Lower leg skin (tissue), 4 donors: Measurements from ENCODE around the gene AVPR2. TPM values are rescaled to one million over a fixed set of nuclear protein-coding genes. Genes with fewer than 3 reads are reported as not detected.

ENCODE experiments used
- DNase-seq, 2 donors: peaks; one replicate each; pipeline ENCODE4 v3.0.0-alpha.2; 2019; ENCODE audit warnings: low spot score in 2 of 2
- H3K4me3 ChIP-seq: fragments of 200-600 bp; sonication (generic); 2 replicates; pipeline ENCODE4 v1.5.1; 2017; ENCODE audit warnings: mild to moderate bottlenecking, low read depth; ENCODE audit not compliant: poor library complexity, severe bottlenecking
- POLR2A ChIP-seq, 2 donors: fragments of 450-650 bp; IDR thresholded peaks; one replicate each; pipeline ENCODE4 v1.6.1; 2016 to 2017; ENCODE audit warnings: antibody characterized with exemption in 2 of 2, mild to moderate bottlenecking in 1 of 2, moderate library complexity in 1 of 2
- WGBS, 2 donors: methylation state at CpG; one replicate each; pipeline ENCODE4 v1.1.5; 2018; 5-methylcytosine and 5-hydroxymethylcytosine counted together
- intact Hi-C: fragments of 100-400 bp; cut with DNase I; formaldehyde crosslinking; loops from one replicate; pipeline ENCODE4 v1.15.0; 2023; ENCODE audit warnings: low total_unique reads
- total RNA-seq, 4 donors: library from RNA; depleted of rRNA; stranded (reverse); fragments of >200 nt; gene quantifications; one replicate each; pipeline ENCODE4 v1.1.0, GENCODE V29; 2016
- TF ChIP-seq, protein P1 (sequence below), 3 donors: fragments of 450-650 bp; IDR thresholded peaks; one replicate each; pipeline ENCODE4 v1.5.1; 2016; ENCODE audit warnings: antibody characterized with exemption in 3 of 3, mild to moderate bottlenecking in 3 of 3, moderate library complexity in 2 of 3

AVPR2 gene
- total RNA-seq, result 1 to 10 TPM in 2 of 4 donors, under 1 TPM in 2; 0.53 to 2.6 (median 0.98) TPM

- WGBS, 2 donors, result 21 to 57% methylated on average over 9 to 23 of the region's 26 CpGs
- DNase-seq, result no peak
- TF ChIP-seq, protein P1, sequence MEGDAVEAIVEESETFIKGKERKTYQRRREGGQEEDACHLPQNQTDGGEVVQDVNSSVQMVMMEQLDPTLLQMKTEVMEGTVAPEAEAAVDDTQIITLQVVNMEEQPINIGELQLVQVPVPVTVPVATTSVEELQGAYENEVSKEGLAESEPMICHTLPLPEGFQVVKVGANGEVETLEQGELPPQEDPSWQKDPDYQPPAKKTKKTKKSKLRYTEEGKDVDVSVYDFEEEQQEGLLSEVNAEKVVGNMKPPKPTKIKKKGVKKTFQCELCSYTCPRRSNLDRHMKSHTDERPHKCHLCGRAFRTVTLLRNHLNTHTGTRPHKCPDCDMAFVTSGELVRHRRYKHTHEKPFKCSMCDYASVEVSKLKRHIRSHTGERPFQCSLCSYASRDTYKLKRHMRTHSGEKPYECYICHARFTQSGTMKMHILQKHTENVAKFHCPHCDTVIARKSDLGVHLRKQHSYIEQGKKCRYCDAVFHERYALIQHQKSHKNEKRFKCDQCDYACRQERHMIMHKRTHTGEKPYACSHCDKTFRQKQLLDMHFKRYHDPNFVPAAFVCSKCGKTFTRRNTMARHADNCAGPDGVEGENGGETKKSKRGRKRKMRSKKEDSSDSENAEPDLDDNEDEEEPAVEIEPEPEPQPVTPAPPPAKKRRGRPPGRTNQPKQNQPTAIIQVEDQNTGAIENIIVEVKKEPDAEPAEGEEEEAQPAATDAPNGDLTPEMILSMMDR (IDR thresholded peaks at IDR 0.05), result no peak
- no peak for TF ChIP-seq POLR2A (IDR thresholded peaks at IDR 0.05)
- intact Hi-C loops, result no loop called here
- no peak within 1 kb of the TSS for H3K4me3 ChIP-seq
These were observed at the start of gene AVPR2 for GRCh38 chrX:153903991-153904957. Gene AVPR2, plus strand, starts transcription at chrX:153904673. Its CDS starts 473 bp downstream, at chrX:153905146.

- intact Hi-C loops, result no loop called here
- no peak overlapping the region for H3K4me3 ChIP-seq
- no peak for DNase-seq
- TF ChIP-seq, protein P1 (IDR thresholded peaks at IDR 0.05), result no peak
- no peak for TF ChIP-seq POLR2A (IDR thresholded peaks at IDR 0.05)
- whole genome bisulfite sequencing, 2 donors, result 79 to 85% methylated on average over 9 of the region's 9 CpGs
These were observed 49.8 kb upstream of the AVPR2 start for GRCh38 chrX:153854702-153855101.

GRCh38 chrX:153857348-153857903 lies 47.0 kb upstream of the AVPR2 start:
- no peak for DNase-seq

GRCh38 chrX:153861151-153861550 lies 43.3 kb upstream of the AVPR2 start:
- intact Hi-C loops, result no loop called here
- TF ChIP-seq, protein P1 (IDR thresholded peaks at IDR 0.05), result no peak
- no peak for TF ChIP-seq POLR2A (IDR thresholded peaks at IDR 0.05)
- no peak overlapping the region for H3K4me3 ChIP-seq
- WGBS, 2 donors, result 48 to 71% methylated on average over 7 to 10 of the region's 10 CpGs
- DNase-seq, result no peak

More at GRCh38 chrX:153857348-153857903, 47.0 kb upstream of the AVPR2 start:
- 74 to 83% methylated on average over 2 of the region's 2 CpGs for WGBS, 2 donors
- TF ChIP-seq, protein P1 (IDR thresholded peaks at IDR 0.05), result no peak
- TF ChIP-seq POLR2A (IDR thresholded peaks at IDR 0.05), result no peak
- intact Hi-C loops, result no loop called here
- no peak overlapping the region for H3K4me3 ChIP-seq

- 60 to 77% methylated on average over 19 to 21 of the region's 21 CpGs for WGBS, 2 donors
- H3K4me3 ChIP-seq, result no peak overlapping the region
- DNase-seq, result no peak
- intact Hi-C loops, result no loop called here
- TF ChIP-seq, protein P1 (IDR thresholded peaks at IDR 0.05), result no peak
- no peak for TF ChIP-seq POLR2A (IDR thresholded peaks at IDR 0.05)
These were observed 42.7 kb upstream of the AVPR2 start for GRCh38 chrX:153861733-153862310.
